Tibial nerve (tissue), 4 donors: Measurements from ENCODE around the gene CCDC85C. TPM values are rescaled to one million over a fixed set of nuclear protein-coding genes. Genes with fewer than 3 reads are reported as not detected.

ENCODE experiments used
- DNase-seq, 2 donors: peaks; one replicate each; pipeline ENCODE4 v3.0.0-alpha.2; 2019; ENCODE audit warnings: low spot score in 2 of 2
- H3K27ac ChIP-seq, 4 donors: fragments of 200-600 bp; sonication (generic) in 3 of 4; one replicate each; pipeline ENCODE4 v1.5.1; 2017 to 2019; ENCODE audit warnings: mild to moderate bottlenecking in 1 of 4
- H3K27me3 ChIP-seq, 2 donors: fragments of 200-600 bp; sonication (generic) in 1 of 2; one replicate each; pipeline versions ENCODE4 v1.5.1 to v1.6.0; 2017 to 2019
- H3K36me3 ChIP-seq, 3 donors: fragments of 200-600 bp; sonication (generic); one replicate each; pipeline ENCODE4 v1.5.1; 2018 to 2019
- H3K4me1 ChIP-seq, 4 donors: fragments of 200-600 bp; sonication (generic) in 3 of 4; one replicate each; pipeline ENCODE4 v1.5.1; 2017 to 2019
- H3K4me3 ChIP-seq, 4 donors: fragments of 200-600 bp; sonication (generic) in 3 of 4; one replicate each; pipeline ENCODE4 v1.5.1; 2017 to 2019; ENCODE audit warnings: mild to moderate bottlenecking in 1 of 4, moderate library complexity in 1 of 4
- H3K9me3 ChIP-seq, 4 donors: fragments of 200-600 bp; sonication (generic) in 3 of 4; one replicate each; pipeline ENCODE4 v1.5.1; 2017 to 2019
- CTCF ChIP-seq, 5 experiments: fragments of 200-600 bp in 3 of 5; fragments of 450-650 bp in 2 of 5; sonication (generic) in 3 of 5; IDR thresholded peaks; one replicate each; pipeline ENCODE4 v1.5.1; 2016 to 2019; ENCODE audit warnings: antibody characterized with exemption in 5 of 5, mild to moderate bottlenecking in 3 of 5, moderate library complexity in 2 of 5
- EP300 ChIP-seq, 2 donors: sonication (generic); formaldehyde crosslinking; IDR thresholded peaks; one replicate each; pipeline ENCODE4 v1.6.1; 2017; ENCODE audit warnings: antibody characterized with exemption in 2 of 2, mild to moderate bottlenecking in 1 of 2
- POLR2A ChIP-seq, 2 donors: fragments of 450-650 bp; IDR thresholded peaks; one replicate each; pipeline ENCODE4 v1.6.1; 2017; ENCODE audit warnings: antibody characterized with exemption in 2 of 2, mild to moderate bottlenecking in 2 of 2, moderate library complexity in 2 of 2
- WGBS, 2 donors: methylation state at CpG; one replicate each; pipeline ENCODE4 v1.1.5; 2018; 5-methylcytosine and 5-hydroxymethylcytosine counted together
- total RNA-seq, 4 donors: library from RNA; depleted of rRNA; stranded (reverse); fragments of >200 nt; gene quantifications; one replicate each; pipeline ENCODE4 v1.1.0, GENCODE V29; 2016

CCDC85C gene
- total RNA-seq, 4 donors from 2014 or later: 0.60 to 4.6 (median 1.8) TPM

- no peaks in the 10 kb centered on the region for H3K36me3 ChIP-seq
- no peak for TF ChIP-seq EP300 (IDR thresholded peaks at IDR 0.05)
- no peak for TF ChIP-seq POLR2A (IDR thresholded peaks at IDR 0.05)
- TF ChIP-seq CTCF (IDR thresholded peaks at IDR 0.05): no peak
- H3K27ac ChIP-seq: no peak overlapping the region
- no peaks in the 10 kb centered on the region for H3K9me3 ChIP-seq
- no peak overlapping the region for H3K4me3 ChIP-seq
- 33 to 70% methylated on average over 2 to 7 of the region's 9 CpGs for WGBS, 2 donors
- H3K27me3 ChIP-seq: no peaks in the 10 kb centered on the region
- H3K4me1 ChIP-seq: no peaks in the 10 kb centered on the region
- no peak for DNase-seq
Measured at GRCh38 chr14:99538275-99538674, 65.7 kb downstream of the CCDC85C start.

- no peaks in the 10 kb centered on the region for H3K9me3 ChIP-seq
- no peak for DNase-seq
- TF ChIP-seq CTCF (IDR thresholded peaks at IDR 0.05) (no peak), POLR2A (IDR thresholded peaks at IDR 0.05) (no peak), EP300 (IDR thresholded peaks at IDR 0.05) (no peak)
- WGBS, 2 donors: 82 to 90% methylated on average over 1 to 3 of the region's 6 CpGs
- H3K4me3 ChIP-seq: no peak overlapping the region
- H3K4me1 ChIP-seq: no peaks in the 10 kb centered on the region
- H3K27me3 ChIP-seq: no peaks in the 10 kb centered on the region
- H3K27ac ChIP-seq: no peak overlapping the region
- no peaks in the 10 kb centered on the region for H3K36me3 ChIP-seq
Measured at GRCh38 chr14:99537399-99537798, 66.6 kb downstream of the CCDC85C start.

- peaks cover 0 to 5% (median 0%) of the 10 kb centered on the region in 4 donors for H3K4me1 ChIP-seq
- DNase-seq: no peak
- no peaks in the 10 kb centered on the region for H3K36me3 ChIP-seq
- TF ChIP-seq EP300 (IDR thresholded peaks at IDR 0.05) (no peak), CTCF (IDR thresholded peaks at IDR 0.05) (no peak), POLR2A (IDR thresholded peaks at IDR 0.05) (no peak)
- no peak overlapping the region for H3K27ac ChIP-seq
- H3K27me3 ChIP-seq: no peaks in the 10 kb centered on the region
- H3K9me3 ChIP-seq: no peaks in the 10 kb centered on the region
- H3K4me3 ChIP-seq: no peak overlapping the region
- WGBS, 2 donors: 92 to 95% methylated on average over 10 to 14 of the region's 24 CpGs
Measured at GRCh38 chr14:99535908-99536778, 67.9 kb downstream of the CCDC85C start.

- TF ChIP-seq EP300 (IDR thresholded peaks at IDR 0.05) (no peak), POLR2A (IDR thresholded peaks at IDR 0.05) (no peak), CTCF (IDR thresholded peaks at IDR 0.05) (no peak)
- H3K27ac ChIP-seq: no peak overlapping the region
- H3K27me3 ChIP-seq: no peaks in the 10 kb centered on the region
- H3K36me3 ChIP-seq: no peaks in the 10 kb centered on the region
- no peak overlapping the region for H3K4me3 ChIP-seq
- no peaks in the 10 kb centered on the region for H3K9me3 ChIP-seq
- DNase-seq: no peak
- H3K4me1 ChIP-seq: peaks cover 0 to 8% (median 0%) of the 10 kb centered on the region in 4 donors
- 75 to 80% methylated on average over 2 to 8 of the region's 8 CpGs for WGBS, 2 donors
Measured at GRCh38 chr14:99535448-99535847, 68.6 kb downstream of the CCDC85C start.

DNA sequence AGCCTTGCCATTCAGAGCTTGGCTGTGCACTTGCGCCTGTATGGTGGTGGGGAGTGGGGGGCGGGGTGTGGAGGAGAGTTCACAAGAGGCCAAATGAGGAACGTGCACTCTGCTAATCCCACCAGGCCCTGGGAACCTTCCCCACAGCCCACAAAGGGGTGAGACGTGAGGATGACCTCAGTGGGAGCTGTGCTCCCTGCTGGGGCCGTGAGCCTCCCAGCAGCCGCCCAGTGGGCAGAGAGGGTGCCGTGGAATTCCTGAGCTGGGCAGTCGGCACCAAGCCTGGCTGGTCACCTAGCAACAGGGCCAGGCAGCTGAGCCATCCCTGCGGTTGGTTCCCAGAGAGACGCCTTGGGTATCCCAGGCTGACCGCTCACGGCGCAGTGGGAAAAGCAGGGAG, 69.1 kb downstream of the CCDC85C start:
- no peak overlapping the region for H3K27ac ChIP-seq

More for the DNA sequence above, 69.1 kb downstream of the CCDC85C start:
- Histone ChIP-seq H3K27me3 (no peaks in the 10 kb centered on the region), H3K36me3 (no peaks in the 10 kb centered on the region), H3K4me3 (no peak overlapping the region), H3K4me1 (peaks cover 0 to 8% (median 0%) of the 10 kb centered on the region in 4 donors), H3K9me3 (no peaks in the 10 kb centered on the region)
- 58 to 71% methylated on average over 13 of the region's 13 CpGs for WGBS, 2 donors
- no peak for DNase-seq
- no peak for TF ChIP-seq POLR2A (IDR thresholded peaks at IDR 0.05)
- TF ChIP-seq EP300 (IDR thresholded peaks at IDR 0.05): no peak
- TF ChIP-seq CTCF (IDR thresholded peaks at IDR 0.05): no peak
